HG03442 (cell line): ENCODE results near the gene SMCO1.
"Not testable (repeated sequence)": the region's sequence is repeated elsewhere in the genome, so short reads cannot be mapped to it uniquely, and the experiment has no call there.

Experiments
- ATAC-seq: cut with Tn5 transposase; IDR thresholded peaks from one replicate; pipeline ENCODE4 v1.9.1; 2021; ENCODE audit warnings: mild to moderate bottlenecking, moderate library complexity; ENCODE audit not compliant: unreplicated experiment

The SMCO1 gene

DNA sequence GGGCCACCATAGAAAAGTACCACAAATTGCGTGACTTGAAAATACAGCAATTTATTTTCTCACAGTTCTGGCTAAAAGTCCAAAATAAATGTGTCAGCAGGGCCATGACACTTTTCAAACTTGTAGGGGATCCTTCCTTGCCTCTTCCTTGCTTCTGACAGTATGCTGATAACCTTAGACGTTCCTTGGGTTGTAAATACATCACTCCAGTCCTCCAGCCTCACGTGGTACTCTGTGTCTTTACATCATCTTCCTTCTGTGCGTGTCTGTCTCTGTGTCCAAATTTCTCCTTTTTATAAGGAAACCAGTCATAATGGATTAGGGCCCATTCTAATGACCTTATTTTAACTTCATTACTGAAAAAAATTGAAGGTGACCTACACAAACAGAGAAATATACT, 19.0 kb downstream of the SMCO1 start:
- no peak for ATAC-seq

DNA sequence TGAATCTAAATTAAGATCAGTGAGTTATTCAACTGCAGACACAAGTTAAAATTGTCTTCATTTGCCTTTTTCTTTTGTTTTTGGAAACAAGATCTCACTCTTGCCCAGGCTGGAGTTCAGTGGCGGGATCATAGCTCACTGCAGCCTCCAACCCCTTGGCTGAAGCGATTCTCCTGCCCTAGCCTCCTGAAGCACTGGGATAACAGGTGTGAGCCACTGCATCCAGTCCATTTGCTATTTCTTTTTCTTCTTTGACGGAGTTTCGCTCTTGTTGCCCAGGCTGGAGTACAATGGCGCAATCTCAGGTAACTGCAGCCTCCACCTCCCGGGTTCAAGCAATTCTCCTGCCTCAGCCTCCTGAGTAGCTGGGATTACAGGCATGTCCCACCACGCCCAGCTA, 21.9 kb downstream of the SMCO1 start:
- ATAC-seq, result no peak

- ATAC-seq, result no peak
Observed at GRCh38 chr3:196492080-196492479, 23.1 kb downstream of the SMCO1 start.

GRCh38 chr3:196489747-196490146, 25.4 kb downstream of the SMCO1 start:
- no peak for ATAC-seq

DNA sequence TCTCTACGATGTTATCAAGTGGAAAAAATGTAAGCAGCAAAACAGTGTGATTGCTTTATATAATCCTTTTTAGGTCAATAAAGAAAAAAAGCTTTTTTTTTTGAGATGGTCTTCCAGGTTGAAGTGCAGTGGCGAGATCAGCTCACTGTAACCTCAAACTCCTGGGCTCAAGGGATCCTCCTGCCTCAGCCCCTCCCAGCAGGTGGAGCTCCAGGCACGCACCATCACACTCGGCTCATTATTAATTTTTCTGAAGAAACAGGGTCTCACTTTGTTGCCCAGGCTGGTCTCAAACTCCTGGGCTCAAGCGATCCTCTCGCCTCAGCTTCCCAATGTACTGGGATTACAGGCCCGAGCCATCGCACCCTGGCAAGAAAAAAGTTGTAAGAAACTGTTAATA, 28.9 kb downstream of the SMCO1 start:
- ATAC-seq, result no peak

- ATAC-seq, result no peak
Observed at GRCh38 chr3:196477678-196478077, 37.5 kb downstream of the SMCO1 start.

GRCh38 chr3:196472286-196472685, 42.9 kb downstream of the SMCO1 start:
- ATAC-seq, result no peak

- no peak for ATAC-seq
Observed at GRCh38 chr3:196471551-196471950, 43.6 kb downstream of the SMCO1 start.

GRCh38 chr3:196470182-196470581, 45.0 kb downstream of the SMCO1 start:
- not testable (repeated sequence) for ATAC-seq

- ATAC-seq, result no peak
Observed at GRCh38 chr3:196463804-196464203, 51.3 kb downstream of the SMCO1 start.

DNA sequence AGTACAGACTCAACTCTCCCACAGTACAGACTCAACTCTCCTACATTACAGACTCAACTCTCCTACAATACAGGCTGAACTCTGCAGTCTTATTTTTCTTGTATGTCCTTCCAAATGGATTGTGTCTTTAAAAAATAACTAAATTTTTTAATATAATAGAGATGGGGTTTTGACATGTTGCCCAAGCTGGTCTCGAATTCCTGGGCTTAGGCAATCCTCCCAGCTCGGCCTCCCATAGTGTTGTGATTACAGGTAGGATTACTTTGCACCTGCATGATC, 51.7 kb downstream of the SMCO1 start:
- ATAC-seq, result no peak

DNA sequence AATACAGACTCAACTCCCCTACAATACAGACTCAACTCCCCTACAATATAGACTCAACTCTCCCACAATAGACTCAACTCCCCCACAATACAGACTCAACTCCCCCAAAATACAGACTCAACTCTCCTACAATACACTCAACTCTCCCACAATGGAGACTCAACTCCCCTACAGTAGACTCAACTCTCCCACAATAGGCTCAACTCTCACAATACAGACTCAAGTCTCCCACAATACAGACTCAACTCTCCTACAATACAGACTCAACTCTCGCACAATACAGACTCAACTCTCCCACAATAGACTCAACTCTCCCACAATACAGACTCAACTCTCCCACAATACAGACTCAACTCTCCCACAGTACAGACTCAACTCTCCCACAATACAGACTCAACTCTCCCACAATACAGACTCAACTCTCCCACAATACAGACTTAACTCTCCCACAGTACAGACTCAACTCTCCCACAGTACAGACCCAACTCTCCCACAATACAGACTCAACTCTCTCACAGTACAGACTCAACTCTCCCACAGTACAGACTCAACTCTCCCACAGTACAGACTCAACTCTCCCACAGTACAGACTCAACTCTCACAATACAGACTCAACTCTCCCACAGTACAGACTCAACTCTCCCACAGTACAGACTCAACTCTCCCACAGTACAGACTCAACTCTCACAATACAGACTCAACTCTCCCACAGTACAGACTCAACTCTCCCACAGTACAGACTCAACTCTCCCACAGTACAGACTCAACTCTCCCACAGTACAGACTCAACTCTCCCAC, 52.3 kb downstream of the SMCO1 start:
- ATAC-seq, result not testable (repeated sequence)

- ATAC-seq, result no peak
Observed at GRCh38 chr3:196458063-196458462, 57.1 kb downstream of the SMCO1 start.

DNA sequence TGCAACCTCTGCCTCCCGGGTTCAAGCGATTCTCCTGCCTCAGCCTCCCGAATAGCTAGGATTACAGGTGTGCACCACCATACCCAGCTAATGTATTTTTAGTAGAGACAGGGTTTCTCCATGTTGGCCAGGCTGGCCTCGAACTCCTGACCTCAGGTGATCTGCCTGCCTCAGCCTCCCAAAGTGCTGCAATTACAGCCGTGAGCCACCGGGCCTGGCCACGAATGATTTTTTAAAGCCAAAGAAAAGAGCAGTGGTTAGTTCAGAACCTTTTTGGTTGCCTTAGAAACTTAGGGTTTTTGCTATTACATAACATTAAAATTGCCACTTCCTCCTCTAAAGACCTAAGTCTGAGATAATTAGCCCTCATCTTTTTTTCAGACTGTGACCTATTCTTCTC, 57.7 kb downstream of the SMCO1 start:
- not testable (repeated sequence) for ATAC-seq
